Fibroblast of villous mesenchyme (primary cell): Measurements from ENCODE around the gene KLF12. TPM values are rescaled to one million over a fixed set of nuclear protein-coding genes. Genes with fewer than 3 reads are reported as not detected.
A peak's percentile ranks its signal among the peaks of the same experiment; 100 is the strongest.

Experiments used
- DNase-seq: peaks from one replicate; pipeline ENCODE4 v3.0.0-alpha.2; 2010; ENCODE audit warnings: low read depth
- H3K4me3 ChIP-seq: 2 replicates; pipeline ENCODE4 v1.5.1; 2011; ENCODE audit warnings: low read depth, mild to moderate bottlenecking, low read length
- total RNA-seq: library from RNA; depleted of rRNA; stranded (reverse); fragments of >200 nt; gene quantifications from 2 replicates; pipeline ENCODE4 v1.2.3, GENCODE V29; 2012
- TF ChIP-seq, protein P1 (sequence below): IDR thresholded peaks from 2 replicates; pipeline ENCODE4 v1.5.1; 2012; ENCODE audit warnings: low read depth, mild to moderate bottlenecking, low read length; ENCODE audit not compliant: insufficient read depth

KLF12 gene
- total RNA-seq, 1 donor: 13.0 TPM

DNA sequence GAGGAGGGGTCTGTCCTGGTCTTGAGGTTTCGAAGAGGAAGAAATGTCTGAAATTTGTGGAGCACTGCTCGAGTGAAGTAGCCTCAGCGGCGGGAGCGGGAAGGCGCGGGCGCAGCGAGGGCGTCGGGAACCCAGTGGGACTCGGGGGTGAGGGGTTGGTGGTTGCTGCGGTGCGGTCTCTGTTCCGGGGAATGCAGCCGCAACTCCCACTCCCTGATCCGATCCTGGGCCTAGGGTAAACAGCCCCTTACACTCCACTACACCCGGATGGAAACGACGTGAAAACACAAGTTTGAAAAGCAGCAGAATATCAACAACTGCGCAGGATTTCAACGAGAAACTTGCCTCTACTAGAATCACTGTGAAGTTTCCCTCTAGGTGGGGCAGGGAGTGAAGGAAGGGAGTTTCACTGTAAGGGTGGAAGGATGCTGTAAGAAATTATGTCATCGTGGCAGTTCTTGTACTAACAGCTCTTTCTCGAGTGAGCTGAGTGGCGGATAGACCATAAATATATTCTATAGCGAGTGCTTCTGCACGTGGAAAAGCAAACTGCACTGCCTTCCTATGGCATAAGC, 2.0 kb upstream of the KLF12 start:
- peak overlapping the region; percentile 67 for H3K4me3 ChIP-seq
- TF ChIP-seq, protein P1, sequence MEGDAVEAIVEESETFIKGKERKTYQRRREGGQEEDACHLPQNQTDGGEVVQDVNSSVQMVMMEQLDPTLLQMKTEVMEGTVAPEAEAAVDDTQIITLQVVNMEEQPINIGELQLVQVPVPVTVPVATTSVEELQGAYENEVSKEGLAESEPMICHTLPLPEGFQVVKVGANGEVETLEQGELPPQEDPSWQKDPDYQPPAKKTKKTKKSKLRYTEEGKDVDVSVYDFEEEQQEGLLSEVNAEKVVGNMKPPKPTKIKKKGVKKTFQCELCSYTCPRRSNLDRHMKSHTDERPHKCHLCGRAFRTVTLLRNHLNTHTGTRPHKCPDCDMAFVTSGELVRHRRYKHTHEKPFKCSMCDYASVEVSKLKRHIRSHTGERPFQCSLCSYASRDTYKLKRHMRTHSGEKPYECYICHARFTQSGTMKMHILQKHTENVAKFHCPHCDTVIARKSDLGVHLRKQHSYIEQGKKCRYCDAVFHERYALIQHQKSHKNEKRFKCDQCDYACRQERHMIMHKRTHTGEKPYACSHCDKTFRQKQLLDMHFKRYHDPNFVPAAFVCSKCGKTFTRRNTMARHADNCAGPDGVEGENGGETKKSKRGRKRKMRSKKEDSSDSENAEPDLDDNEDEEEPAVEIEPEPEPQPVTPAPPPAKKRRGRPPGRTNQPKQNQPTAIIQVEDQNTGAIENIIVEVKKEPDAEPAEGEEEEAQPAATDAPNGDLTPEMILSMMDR: no peak
- peak; percentile 38 for DNase-seq

DNA sequence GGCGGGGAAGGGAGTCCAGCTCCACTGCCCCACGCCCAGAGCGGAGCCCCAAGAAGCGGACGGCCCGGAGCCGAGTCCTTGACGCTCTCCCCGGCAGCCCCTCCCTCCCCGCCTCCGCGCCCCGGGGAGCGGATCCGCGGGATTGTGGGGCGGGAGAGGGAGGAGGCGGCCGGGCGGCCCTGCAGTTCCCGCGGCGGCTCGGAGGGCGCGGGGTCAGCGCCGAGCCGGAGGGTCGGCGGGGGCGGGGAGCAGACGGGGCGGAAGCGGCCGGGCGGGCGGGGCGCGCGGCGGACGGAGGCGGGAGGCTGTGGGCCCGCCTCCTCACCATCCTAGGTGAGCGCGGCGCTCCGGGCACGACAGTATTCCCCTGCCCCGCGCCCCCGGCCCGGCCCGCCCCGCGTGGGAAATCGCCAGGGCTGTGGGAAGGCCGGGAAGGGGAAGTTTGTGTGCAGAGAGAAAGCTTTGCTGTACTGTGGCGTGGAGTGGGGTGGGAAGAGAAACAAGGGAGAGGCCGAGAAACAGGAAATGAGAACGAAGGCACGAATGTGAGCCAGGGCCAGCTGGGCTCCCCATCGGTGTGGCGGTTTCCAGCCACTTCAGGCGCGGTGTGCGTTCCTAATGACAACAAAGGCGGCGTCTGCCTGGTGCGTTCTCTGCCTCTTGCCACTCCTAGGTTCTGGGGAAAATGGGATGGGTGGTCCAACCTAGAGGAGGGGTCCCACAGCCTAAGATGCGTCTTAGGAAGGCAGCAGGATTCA, 1.3 kb upstream of the KLF12 start:
- peak; percentile 41 for DNase-seq
- TF ChIP-seq, protein P1: no peak
- H3K4me3 ChIP-seq: peak overlapping the region; percentile 67

DNA sequence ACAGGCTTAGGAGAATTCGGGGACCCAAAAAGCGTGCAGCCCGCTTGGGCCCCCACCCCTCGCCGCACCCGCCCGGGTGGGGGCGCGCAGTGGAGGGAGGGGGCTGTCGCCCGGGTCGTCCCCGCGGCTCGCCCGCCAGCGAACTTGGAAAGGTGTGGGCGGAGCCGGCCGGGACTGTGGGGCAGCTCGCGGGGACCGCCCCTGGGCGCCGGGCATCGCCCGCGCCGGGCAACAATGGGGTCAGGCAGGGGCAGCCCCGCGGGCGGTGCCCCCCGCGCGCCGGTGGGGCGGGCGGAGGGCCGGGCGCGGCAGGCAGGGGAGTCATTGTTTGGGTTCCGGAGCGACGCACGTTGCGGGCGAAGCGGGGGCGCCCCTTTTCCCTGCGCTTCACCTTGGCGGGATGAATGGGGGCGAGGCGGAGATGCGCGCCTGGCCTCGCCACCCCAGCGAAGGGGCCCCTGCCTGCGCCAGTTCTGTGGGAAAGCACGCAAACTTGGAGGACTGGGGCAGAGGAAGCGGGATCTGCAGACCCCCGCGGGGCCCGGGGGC, 647 bp upstream of the KLF12 start:
- H3K4me3 ChIP-seq: peak overlapping the region; percentile 67
- no peak for DNase-seq
- TF ChIP-seq, protein P1: no peak

DNA sequence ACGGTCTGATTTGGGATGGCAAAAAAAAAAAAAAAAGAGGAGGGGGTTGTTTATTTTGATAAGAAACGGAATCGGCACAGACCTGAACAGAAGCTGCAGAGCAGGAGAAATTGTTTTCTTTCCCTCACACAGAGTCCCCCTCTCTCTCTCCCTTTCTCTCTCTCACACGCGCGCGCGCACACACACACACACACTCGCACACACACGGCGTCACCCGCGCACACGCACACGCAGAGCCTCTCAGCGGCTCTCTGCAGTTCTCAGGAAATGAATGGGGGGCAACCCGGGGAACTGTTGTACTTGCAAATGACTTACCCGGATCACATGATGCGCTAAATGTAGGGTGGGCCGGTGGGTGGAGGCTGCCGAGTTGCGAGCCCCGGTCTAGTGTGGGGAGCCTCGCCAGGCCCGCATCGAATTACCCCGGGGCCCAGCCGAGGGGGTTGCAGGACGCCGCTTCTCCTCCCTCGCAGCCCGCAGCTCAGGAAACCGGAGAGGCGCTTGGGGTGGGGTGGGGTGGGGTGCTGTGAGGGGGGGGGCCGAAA, 475 bp downstream of the KLF12 start:
- TF ChIP-seq, protein P1: no peak
- H3K4me3 ChIP-seq: peak overlapping the region; percentile 67
- peak; percentile 86 for DNase-seq

DNA sequence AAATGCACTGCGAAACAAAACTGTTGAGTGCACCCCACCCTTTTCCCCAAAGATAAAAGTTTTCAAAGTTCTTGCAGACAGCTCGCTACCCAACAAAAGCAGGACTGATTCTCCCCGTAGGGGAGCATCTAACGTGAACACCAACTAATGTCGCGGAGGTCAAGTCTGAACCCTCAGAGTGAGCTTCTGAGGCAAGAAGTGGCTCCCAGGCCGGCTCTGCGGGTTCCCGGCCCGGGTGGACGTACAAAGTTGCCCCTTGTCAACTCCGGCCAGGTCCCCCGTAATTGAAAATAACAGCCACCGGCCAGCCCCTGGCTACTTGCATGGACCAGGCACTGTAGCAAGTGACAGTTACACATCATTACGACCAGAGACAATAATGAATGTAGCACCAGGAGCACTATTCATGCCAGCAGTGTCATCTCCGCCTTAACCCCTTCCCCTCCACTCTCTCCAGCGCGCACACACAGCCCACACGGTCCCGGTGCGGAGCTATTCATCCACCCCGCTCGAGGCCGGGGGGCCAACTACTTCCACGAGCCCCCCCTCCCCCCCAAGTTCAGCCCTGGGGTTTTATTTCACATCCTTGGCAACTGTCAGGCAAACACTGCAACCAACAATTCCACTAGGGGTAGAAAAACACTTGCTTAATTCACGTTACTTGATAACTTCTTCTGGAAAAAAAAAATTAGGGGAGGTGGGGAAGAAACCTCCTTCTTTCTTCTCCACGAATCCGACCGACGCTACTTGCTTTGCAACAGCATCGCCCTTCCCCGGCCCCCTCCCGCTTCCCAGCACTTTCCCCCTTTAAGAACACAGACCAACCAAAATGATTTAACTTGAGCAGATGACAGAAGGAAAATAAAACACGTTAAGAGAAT, 1.2 kb downstream of the KLF12 start:
- peak; percentile 18 for DNase-seq
- H3K4me3 ChIP-seq: peak overlapping the region; percentile 67
- TF ChIP-seq, protein P1: no peak

DNA sequence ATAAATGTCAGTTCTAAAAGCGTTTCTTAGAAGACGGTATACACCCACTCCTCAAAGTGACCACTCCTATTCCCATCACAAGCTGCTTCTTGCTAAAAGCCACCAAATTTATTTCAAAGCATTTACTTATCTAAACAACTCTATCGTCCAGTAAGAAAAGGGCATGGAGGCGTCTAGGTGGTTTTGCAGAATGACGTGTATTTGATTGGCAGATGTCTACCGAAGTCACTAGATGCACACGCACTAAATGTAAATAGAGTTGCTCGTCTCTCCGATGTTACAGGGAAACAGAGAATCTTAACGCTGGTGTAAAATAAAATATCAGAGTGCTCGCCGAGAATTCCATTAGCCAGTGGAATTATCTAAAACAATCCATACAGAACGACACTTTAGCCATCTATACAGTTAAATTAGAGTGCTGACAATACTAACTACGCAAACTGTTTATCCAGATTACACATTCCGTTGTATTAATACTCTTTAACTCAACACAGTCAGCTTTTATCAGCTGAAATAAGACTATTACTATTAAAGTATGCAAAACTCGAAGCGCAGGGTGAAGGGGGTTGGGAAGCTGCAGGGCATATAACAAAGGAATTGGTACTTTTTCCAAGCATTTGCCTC, 1.9 kb downstream of the KLF12 start:
- H3K4me3 ChIP-seq: peak overlapping the region; percentile 67
- TF ChIP-seq, protein P1: no peak
- DNase-seq: no peak
